ENCODE results near the gene NACAD. TPM values are rescaled to one million over a fixed set of nuclear protein-coding genes. Genes with fewer than 3 reads are reported as not detected.

NACAD gene
- polyA plus RNA-seq, 1 donor from 2014 or later = 14.5 TPM

DNA sequence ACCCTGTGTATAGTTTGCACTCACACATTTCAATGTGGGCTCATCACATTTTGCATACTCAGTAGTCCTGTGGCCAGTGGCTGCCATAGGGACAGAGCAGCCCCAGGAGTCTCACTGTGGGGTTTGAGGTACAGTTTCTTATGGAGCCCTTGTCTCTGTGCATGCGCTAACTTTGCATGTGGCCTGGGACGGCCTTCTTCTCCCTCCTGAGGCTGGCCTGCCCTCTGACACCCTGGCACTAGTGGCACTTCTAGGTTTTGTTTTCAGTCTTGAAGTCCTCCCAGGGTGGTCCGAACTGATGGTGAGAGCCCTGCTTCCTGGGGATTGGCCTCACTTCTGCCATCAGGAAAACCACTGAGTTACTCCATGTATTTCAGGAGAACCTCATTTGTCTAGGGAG lies 21.2 kb downstream of the NACAD start:
- no peaks in the 10 kb centered on the region for H3K9me2 ChIP-seq (ENCODE audit: insufficient read depth, low read length)
- H3K27ac ChIP-seq (ENCODE audit: low read length) = no peak overlapping the region
- TF ChIP-seq EZH2 (IDR thresholded peaks at IDR 0.05; ENCODE audit: borderline replicate concordance, insufficient read depth, low read length, poor library complexity, severe bottlenecking) = no peak
- TF ChIP-seq POLR2AphosphoS5 (IDR thresholded peaks at IDR 0.05) = no peak
- TF ChIP-seq RAD21 (conservative IDR thresholded peaks at IDR 0.05) = no peak
- TF ChIP-seq, protein P1, sequence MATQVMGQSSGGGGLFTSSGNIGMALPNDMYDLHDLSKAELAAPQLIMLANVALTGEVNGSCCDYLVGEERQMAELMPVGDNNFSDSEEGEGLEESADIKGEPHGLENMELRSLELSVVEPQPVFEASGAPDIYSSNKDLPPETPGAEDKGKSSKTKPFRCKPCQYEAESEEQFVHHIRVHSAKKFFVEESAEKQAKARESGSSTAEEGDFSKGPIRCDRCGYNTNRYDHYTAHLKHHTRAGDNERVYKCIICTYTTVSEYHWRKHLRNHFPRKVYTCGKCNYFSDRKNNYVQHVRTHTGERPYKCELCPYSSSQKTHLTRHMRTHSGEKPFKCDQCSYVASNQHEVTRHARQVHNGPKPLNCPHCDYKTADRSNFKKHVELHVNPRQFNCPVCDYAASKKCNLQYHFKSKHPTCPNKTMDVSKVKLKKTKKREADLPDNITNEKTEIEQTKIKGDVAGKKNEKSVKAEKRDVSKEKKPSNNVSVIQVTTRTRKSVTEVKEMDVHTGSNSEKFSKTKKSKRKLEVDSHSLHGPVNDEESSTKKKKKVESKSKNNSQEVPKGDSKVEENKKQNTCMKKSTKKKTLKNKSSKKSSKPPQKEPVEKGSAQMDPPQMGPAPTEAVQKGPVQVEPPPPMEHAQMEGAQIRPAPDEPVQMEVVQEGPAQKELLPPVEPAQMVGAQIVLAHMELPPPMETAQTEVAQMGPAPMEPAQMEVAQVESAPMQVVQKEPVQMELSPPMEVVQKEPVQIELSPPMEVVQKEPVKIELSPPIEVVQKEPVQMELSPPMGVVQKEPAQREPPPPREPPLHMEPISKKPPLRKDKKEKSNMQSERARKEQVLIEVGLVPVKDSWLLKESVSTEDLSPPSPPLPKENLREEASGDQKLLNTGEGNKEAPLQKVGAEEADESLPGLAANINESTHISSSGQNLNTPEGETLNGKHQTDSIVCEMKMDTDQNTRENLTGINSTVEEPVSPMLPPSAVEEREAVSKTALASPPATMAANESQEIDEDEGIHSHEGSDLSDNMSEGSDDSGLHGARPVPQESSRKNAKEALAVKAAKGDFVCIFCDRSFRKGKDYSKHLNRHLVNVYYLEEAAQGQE (IDR thresholded peaks at IDR 0.05; ENCODE audit: borderline replicate concordance) = no peak
- no peak for TF ChIP-seq EP300 (conservative IDR thresholded peaks at IDR 0.05; ENCODE audit: poor library complexity, severe bottlenecking)
- TF ChIP-seq, protein P2, sequence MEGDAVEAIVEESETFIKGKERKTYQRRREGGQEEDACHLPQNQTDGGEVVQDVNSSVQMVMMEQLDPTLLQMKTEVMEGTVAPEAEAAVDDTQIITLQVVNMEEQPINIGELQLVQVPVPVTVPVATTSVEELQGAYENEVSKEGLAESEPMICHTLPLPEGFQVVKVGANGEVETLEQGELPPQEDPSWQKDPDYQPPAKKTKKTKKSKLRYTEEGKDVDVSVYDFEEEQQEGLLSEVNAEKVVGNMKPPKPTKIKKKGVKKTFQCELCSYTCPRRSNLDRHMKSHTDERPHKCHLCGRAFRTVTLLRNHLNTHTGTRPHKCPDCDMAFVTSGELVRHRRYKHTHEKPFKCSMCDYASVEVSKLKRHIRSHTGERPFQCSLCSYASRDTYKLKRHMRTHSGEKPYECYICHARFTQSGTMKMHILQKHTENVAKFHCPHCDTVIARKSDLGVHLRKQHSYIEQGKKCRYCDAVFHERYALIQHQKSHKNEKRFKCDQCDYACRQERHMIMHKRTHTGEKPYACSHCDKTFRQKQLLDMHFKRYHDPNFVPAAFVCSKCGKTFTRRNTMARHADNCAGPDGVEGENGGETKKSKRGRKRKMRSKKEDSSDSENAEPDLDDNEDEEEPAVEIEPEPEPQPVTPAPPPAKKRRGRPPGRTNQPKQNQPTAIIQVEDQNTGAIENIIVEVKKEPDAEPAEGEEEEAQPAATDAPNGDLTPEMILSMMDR (IDR thresholded peaks at IDR 0.05; ENCODE audit: poor library complexity, severe bottlenecking) = no peak
- TF ChIP-seq TAF1 (IDR thresholded peaks at IDR 0.05; ENCODE audit: low read depth) = no peak
- TF ChIP-seq MXI1 (conservative IDR thresholded peaks at IDR 0.05; ENCODE audit: poor library complexity, severe bottlenecking) = no peak
- TF ChIP-seq SMC3 (conservative IDR thresholded peaks at IDR 0.05; ENCODE audit: poor library complexity) = no peak
- no peak overlapping the region for H2AFZ ChIP-seq (ENCODE audit: low read depth, low read length)
- H3K79me2 ChIP-seq (replicated peaks; ENCODE audit: insufficient read depth, low read length) = no peaks in the 10 kb centered on the region
- H3K4me3 ChIP-seq (ENCODE audit: low read length) = no peak overlapping the region
- no peaks in the 10 kb centered on the region for H3K27me3 ChIP-seq (ENCODE audit: insufficient read depth, low read depth, low read length)
- H3K9ac ChIP-seq (ENCODE audit: low read length) = no peak overlapping the region
- H3K9me3 ChIP-seq (ENCODE audit: low read length) = no peaks in the 10 kb centered on the region
- H3F3A ChIP-seq (ENCODE audit: insufficient read depth, low read length, poor library complexity, severe bottlenecking) = no peaks in the 10 kb centered on the region
- no peak overlapping the region for H3K4me2 ChIP-seq (ENCODE audit: low read length)
- no peaks in the 10 kb centered on the region for H3K36me3 ChIP-seq (ENCODE audit: insufficient read depth, low read length)
- H4K20me1 ChIP-seq (ENCODE audit: insufficient read depth) = no peaks in the 10 kb centered on the region

DNA sequence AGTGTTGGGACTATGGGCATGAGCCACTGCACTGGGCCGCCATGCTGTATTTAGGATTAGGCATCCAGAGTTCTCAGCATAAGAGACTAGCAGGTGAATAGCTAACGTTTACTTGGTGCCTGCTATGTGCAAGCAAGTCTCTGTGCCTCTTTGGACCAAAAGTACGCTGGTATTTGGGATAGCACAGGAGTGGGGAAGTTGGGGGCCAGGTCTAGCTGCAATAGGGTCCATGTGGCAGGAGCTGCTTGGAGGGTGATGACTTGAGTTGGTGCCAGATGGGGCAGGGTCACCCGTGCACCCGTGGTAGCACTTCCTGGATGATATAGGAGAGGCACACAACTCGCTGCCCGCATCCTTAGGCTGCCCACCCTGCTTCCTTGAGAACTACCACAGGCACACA lies 22.4 kb downstream of the NACAD start:
- no peak overlapping the region for H2AFZ ChIP-seq (ENCODE audit: low read depth, low read length)
- H3K4me2 ChIP-seq (ENCODE audit: low read length) = no peak overlapping the region
- H4K20me1 ChIP-seq (ENCODE audit: insufficient read depth) = no peaks in the 10 kb centered on the region
- no peak overlapping the region for H3K27ac ChIP-seq (ENCODE audit: low read length)
- H3K27me3 ChIP-seq (ENCODE audit: insufficient read depth, low read depth, low read length) = no peaks in the 10 kb centered on the region
- H3K9ac ChIP-seq (ENCODE audit: low read length) = no peak overlapping the region
- no peaks in the 10 kb centered on the region for H3K9me2 ChIP-seq (ENCODE audit: insufficient read depth, low read length)
- H3K4me3 ChIP-seq (ENCODE audit: low read length) = no peak overlapping the region
- TF ChIP-seq RAD21 (conservative IDR thresholded peaks at IDR 0.05) (no peak), EZH2 (IDR thresholded peaks at IDR 0.05; ENCODE audit: borderline replicate concordance, insufficient read depth, low read length, poor library complexity, severe bottlenecking) (no peak), MXI1 (conservative IDR thresholded peaks at IDR 0.05; ENCODE audit: poor library complexity, severe bottlenecking) (no peak), SMC3 (conservative IDR thresholded peaks at IDR 0.05; ENCODE audit: poor library complexity) (no peak), POLR2AphosphoS5 (IDR thresholded peaks at IDR 0.05) (no peak), EP300 (conservative IDR thresholded peaks at IDR 0.05; ENCODE audit: poor library complexity, severe bottlenecking) (no peak), TAF1 (IDR thresholded peaks at IDR 0.05; ENCODE audit: low read depth) (no peak)
- TF ChIP-seq, protein P2 (IDR thresholded peaks at IDR 0.05; ENCODE audit: poor library complexity, severe bottlenecking) = no peak
- TF ChIP-seq, protein P1 (IDR thresholded peaks at IDR 0.05; ENCODE audit: borderline replicate concordance) = no peak
- no peaks in the 10 kb centered on the region for H3K36me3 ChIP-seq (ENCODE audit: insufficient read depth, low read length)
- no peaks in the 10 kb centered on the region for H3K79me2 ChIP-seq (replicated peaks; ENCODE audit: insufficient read depth, low read length)
- H3K9me3 ChIP-seq (ENCODE audit: low read length) = no peaks in the 10 kb centered on the region
- H3F3A ChIP-seq (ENCODE audit: insufficient read depth, low read length, poor library complexity, severe bottlenecking) = no peaks in the 10 kb centered on the region
